Raji (cell line): ENCODE data around the gene TPM3.
A peak's percentile ranks its signal among the peaks of the same experiment; 100 is the strongest.

Experiments
- POLR2A ChIP-seq: IDR thresholded peaks from 2 replicates; pipeline ENCODE4 v1.6.1; 2011; ENCODE audit warnings: low read depth, low read length, control low read depth; ENCODE audit not compliant: insufficient read depth

Gene TPM3

DNA sequence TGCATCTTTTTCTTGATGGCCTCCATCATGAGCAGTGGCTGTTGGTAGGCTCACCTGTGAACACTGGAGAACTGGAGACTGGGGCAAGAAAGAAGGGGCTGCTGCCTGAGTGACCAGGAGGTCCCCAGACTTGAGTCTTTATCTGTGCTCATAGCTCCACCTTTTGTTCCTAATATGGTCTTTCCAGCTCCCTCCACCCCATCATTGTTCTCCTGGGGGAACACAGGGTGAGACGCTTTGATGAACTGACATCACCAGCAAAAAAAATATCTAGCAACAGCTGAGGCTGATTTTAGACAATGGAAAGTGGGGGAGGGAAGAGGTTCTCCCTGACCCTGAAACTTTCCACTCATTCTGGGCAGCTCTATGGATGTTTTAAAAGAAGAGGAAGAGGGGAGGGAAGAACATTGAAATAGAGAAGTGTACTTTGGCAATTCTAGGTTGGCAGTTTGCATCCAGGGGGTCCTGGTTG, at the start of gene TPM3:
TPM3 (minus strand) TSS at position 111 of the 472 bp plus-strand sequence; CDS start at position 29, 82 bp downstream.
- TF ChIP-seq POLR2A, result no peak

DNA sequence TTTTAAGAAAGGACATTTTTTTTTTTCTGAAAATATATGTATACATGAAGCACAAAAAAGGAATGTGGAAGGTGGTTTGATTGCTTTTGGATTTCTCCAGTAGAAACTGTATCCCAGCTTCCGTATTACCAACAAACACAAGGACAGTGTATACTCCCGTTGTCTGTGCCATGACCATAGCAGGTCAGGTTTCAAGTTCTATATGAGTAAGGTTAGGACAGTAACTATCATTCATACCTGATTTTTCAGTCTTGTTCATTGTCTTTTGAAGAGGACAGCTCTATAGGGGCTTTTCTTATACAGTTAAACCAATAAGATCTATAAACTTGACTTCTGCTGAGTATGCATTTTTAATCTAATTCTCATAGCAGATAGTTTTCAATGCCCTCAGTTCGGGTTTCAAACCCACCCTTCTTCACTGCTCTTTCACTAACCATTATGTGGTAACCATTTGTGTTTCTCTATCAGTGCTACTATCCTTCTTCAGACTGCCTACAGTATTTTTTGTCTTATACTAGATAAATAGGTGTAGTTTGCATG, 48.5 kb upstream of the TPM3 start:
- TF ChIP-seq POLR2A, result no peak

DNA sequence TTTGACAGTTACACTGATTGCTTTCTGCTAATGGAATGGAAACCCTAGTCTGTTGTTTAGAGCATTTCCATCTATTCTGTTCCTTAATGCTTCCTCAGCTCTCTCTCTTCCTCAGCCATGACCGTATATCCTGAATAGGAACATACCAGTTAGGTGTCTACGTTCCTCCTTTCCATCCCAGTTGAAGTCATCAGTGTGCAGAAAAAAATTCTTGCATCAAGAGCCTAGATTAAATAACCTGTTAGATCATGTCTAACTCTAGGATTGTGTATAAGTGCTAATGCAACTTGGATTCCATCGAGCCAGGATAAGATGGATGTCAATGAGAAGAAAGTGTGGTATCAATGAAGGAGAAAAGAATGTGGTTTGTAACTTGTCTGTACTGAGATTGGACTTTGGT, 47.6 kb upstream of the TPM3 start:
- TF ChIP-seq POLR2A, result no peak

DNA sequence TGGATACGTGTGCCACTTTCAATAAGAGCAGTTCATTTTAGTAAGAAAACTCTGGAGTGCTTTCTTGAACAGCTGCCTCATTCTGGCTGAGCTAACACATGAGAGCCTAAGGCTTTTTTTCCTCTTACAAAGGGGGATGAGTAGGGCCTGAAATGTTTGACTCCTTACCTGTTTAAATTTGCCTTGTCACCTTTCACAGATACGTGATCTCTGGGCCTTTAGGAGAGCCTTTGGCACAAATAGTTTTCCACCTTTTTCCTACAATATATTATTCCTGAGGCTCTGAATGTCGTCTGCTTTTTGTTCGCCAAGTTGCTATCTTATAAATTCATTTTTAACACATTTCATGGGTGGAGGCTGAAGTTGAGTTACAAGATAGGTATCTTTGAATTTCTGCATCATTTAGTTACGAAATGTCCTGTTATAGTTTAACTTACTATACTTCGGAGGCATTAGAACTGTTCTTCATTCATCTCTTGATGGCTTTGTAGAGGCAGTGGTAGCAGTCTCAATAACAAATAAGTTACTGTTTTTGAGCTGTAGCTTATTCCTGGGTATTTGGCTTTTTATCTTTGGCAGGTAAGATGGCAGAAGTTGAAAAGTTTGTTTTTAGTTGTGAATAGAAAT, 46.1 kb upstream of the TPM3 start:
- TF ChIP-seq POLR2A, result no peak

DNA sequence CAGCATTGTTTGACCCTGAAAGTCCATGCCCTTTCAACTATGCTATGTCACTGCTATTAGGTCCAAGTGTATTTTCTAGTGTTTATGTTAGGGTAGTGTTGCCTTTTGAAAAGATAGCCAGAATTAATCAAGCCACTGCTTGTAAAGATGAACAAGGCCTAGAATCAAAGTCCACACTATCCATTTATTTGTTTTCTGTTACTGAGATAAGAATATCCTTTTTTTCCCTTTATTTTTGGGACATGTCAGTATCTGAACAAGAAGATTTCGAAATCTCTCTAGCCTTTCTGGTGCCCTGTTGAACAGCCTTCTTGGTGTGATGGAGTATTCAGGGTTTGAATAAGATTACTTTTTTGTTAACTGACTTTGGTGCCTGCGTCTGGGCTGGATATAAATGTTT, 45.5 kb upstream of the TPM3 start:
- no peak for TF ChIP-seq POLR2A

DNA sequence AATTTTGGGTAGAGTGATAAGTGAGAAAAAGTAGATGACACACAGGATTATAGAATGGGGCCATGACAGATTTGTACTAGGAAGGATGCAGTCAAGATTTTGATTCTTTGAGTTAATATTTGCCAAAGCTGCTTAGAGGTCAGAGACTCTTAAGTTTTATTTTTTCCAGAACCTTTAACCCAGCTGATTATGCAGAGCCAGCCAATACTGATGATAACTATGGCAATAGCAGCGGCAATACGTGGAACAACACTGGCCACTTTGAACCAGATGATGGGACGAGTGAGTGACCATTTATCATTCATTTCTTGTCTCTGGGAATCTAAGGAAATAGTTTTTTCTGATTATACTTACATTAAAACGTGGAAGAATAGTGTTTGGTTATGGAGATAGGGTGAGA, 45.0 kb upstream of the TPM3 start:
- TF ChIP-seq POLR2A, result no peak

DNA sequence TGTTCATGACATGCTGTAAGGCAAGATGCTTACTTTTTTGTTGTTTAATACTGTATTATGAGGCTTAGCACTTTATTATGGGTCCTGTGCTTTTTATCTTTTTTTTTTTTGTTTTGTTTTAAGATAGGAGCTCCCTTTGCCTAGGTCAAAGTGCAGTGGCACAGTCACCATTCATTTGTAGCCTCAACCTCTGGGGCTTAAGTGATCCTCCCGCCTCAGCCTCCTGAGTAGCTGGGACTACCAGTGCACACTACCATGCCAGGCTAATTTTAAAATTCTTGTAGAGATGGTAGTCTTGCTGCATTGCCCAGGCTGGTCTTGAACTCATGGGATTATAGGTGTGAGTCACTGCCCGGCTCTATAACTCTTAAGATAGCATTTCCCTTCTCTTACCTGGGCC, 33.5 kb upstream of the TPM3 start:
- no peak for TF ChIP-seq POLR2A

DNA sequence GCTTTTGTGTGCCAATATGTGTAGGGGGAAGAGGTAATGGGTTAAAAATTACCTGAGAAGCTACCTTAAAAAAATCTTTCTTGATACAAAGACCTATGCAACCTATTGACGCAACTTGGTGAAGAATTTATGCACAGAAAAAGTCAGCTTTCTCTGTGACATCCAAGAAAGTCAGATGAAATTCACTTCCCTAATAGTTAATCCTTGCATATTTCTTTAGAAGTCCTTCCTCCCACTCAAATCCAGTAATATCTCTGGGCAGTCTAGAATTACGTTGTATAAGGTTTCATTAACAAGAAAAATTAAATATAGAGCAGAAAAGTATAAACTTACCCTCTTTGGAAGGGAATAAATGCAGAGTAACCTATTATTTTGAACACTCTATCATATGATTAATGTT, 31.7 kb upstream of the TPM3 start:
- no peak for TF ChIP-seq POLR2A

DNA sequence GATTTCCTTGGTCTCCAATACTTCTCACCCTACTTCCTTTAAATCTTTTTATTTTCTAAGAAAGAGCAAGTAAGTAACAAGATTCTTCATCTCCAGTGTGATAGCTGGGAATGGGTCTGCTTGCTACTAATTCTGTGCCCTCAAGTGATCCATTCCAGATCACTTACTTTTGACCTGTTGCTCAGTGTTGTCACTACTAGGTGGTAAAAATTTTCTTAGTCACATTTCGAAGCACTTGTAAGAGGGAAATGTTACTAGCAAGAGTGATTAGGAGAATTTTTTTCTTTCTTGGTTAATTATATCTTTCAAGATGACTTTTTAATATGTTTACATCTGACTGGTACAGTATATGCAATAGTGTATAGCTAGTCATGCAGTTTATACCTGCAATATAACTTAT, 31.0 kb upstream of the TPM3 start:
- TF ChIP-seq POLR2A, result no peak

DNA sequence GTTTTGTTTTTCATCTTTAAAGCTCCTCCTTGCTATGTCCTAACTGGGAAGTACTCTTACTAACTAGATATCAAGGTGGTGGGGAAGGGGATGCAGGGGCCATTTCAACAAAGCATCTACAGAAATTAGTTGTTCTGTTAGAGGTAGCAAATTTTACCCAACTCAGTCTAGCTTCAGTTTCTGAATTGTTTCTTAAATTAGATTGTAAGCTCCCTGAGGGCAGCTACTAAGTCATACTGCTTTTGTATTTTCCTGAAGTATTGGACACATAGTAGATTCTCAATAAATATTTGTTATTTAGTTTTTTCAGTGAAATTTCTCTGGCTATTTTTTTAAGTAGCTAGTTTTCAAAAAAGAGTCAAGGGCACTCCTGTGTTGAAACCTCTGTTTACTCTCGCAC, 30.6 kb upstream of the TPM3 start:
- TF ChIP-seq POLR2A, result no peak

DNA sequence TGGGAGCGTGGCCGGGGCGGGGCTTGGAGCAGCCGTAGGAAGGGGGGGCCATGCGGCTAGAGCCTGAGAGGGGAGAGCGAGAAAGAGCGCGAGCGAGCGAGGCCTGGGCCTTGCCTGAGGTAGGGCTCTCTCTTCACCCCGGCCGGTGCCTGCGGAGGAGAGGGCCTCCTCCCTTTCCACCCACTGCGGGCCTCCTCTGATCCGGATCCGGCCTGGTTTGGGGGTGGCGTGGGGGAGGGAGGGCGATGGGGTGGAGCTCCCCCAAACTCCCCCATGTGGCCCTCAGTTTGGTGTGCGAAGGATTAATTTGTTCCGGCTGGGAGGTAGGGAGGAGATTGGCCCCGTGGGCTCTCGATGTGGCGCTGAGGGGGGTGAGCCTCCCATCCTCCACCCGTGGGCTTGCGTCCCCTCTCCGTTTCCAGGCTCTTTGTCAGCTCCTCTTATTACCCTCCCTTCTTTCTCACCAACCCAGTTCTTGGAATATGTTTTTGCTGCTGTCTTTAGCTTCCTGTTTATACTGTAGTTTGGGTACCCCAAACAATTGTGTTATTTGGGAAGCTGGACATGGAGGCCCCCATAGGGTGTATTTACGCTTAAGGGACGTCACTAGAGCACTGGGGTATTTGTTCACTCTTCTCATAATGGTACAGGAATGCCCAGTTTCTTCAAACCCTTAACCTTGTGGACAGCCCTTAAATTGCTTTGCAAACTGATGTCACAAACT, 29.5 kb upstream of the TPM3 start:
- TF ChIP-seq POLR2A, result peak; percentile 24; the same call in 1 of the 2 replicates

DNA sequence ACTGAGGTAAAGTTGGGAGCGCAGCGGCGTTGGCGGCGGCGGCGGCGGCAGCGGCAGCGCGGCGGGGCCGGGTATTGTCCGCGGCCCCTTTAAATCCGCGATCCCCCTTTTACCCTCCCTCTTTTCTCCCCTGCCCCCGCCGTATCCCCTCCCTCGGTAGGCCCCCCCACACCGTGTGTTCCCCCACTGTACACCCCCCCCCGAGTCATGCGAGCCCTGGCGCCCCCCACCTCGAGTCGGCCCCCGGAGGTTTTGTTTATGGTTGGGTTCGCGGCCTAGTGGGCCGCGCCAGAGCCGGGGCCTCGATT, 29.0 kb upstream of the TPM3 start:
- no peak for TF ChIP-seq POLR2A

DNA sequence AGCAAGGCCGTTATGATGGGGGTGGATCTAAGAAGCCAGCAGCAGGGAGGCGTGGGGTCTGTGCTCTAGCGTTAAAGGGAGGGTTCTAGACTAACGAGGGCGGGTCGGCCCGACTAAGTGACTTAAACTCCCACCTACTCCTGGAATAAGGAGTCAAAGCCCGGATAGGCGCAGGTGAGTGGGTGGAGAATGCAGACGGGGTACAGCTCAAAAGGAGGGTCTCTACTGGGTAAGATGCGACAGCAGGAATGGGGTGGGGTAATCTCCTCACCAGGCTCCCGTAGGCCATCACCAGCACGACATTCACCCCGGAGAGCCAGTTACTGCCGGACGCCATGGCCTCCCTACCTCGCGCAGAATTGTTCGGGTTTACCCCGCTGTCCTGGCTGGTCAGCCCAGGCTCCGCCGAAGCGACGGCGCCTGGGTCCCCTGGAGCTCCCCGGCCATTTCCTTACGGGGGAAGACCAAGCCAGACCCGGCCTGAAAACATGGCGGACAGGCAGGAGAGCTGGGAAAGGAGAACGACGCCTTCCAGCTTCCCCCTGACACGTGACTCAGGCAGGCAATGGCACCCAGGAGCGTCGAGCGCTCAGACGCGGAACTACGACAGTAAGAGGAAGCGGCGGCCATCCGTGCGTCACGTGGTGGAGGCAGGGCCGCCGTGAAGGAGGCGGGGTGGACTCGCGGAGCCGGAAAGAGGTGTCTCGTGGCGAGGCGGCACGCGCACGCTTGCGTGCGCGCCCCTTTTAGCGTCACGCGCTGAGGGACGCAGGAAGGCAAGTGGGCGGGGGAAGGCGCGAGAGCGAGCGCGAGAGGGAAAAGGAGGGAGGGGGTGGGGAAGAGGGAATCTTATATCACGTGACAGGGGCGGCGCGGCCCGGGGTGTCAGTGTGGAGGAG, 28.4 kb upstream of the TPM3 start, which contains the start of gene UBAP2L:
UBAP2L (plus strand) TSS at position 885 of the 899 bp plus-strand sequence. CDS start 4,169 bp downstream, outside the sequence.
- peak; percentile 92 for TF ChIP-seq POLR2A

DNA sequence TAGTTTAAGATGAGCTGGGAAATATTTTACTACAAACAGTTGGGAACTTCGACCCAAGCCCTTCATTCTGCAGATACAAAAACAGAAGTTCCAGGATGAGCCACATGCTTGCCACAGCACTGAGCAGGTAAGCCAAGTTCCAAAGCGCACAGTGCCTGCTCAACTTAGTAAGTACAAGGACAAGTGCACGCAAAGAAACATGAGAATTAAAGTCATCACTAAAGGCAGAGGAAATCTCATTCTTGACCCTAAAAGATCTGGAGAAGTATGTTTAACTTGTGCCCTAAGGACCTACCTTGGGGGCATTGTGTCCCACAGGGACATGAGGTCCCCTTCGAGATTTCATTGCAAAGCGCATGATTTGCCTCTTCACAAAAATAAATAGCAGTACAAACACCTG, 27.6 kb upstream of the TPM3 start:
- no peak for TF ChIP-seq POLR2A

DNA sequence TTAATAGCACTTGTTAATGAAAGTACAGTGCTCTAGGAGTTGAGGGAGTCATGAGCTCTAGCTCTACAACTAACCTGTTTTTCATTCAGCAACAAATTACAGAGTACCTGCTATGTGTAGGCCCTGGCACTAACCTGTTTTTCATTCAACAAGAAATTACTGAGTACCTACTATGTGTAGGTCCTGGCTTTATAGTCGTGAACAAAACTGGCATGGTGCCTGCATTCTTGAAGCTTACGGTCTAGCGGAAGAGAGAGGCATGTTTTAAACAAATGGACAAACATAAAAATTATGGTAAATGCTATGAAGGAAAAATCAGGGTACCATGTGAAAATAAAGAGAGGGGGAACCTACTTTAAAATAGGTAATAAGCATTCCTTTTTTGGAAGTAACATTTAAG, 26.6 kb upstream of the TPM3 start:
- TF ChIP-seq POLR2A, result no peak
